Activated T-helper 17 cell treated with anti-CD3 and anti-CD28 coated beads, Interleukin-2, amount 50 U/mL, for 72 hours (primary cell): Measurements from ENCODE around the gene GDF10. TPM values are rescaled to one million over a fixed set of nuclear protein-coding genes. Genes with fewer than 3 reads are reported as not detected.

Experiments
- ATAC-seq: fragments of 150-1000 bp; cut with Tn5 transposase; replicated peaks from 2 replicates; pipeline ENCODE4 v1.10.0; 2021; ENCODE audit warnings: mild to moderate bottlenecking, moderate library complexity
- H3K27ac Mint-ChIP-seq: one replicate; pipeline ENCODE4 v1.8.0; 2022; ENCODE audit warnings: mixed read lengths
- H3K27me3 Mint-ChIP-seq: one replicate; pipeline ENCODE4 v1.8.0; 2022; ENCODE audit warnings: mixed read lengths
- H3K36me3 Mint-ChIP-seq: one replicate; pipeline ENCODE4 v1.8.0; 2022; ENCODE audit warnings: low read depth, mild to moderate bottlenecking, mixed read lengths
- H3K4me1 Mint-ChIP-seq: one replicate; pipeline ENCODE4 v1.8.0; 2022; ENCODE audit warnings: mixed read lengths
- H3K4me3 Mint-ChIP-seq: one replicate; pipeline ENCODE4 v1.8.0; 2022; ENCODE audit warnings: mild to moderate bottlenecking, mixed read lengths
- H3K9me3 Mint-ChIP-seq: one replicate; pipeline ENCODE4 v1.8.0; 2022; ENCODE audit warnings: mixed read lengths
- total RNA-seq, 2 donors: library from RNA; stranded (reverse); gene quantifications; one replicate each; pipeline ENCODE4 v1.2.3, GENCODE V29; 2022

Gene GDF10
- total RNA-seq, 2 donors from 2014 or later, result 0.45 TPM; not detected in 1

- H3K9me3 Mint-ChIP-seq, result no peaks in the 10 kb centered on the region
- H3K4me3 Mint-ChIP-seq, result no peak overlapping the region
- no peaks in the 10 kb centered on the region for H3K4me1 Mint-ChIP-seq
- no peak overlapping the region for H3K27ac Mint-ChIP-seq
- H3K36me3 Mint-ChIP-seq, result no peaks in the 10 kb centered on the region
- H3K27me3 Mint-ChIP-seq, result peaks cover 27% of the 10 kb centered on the region
- no peak for ATAC-seq
These were observed 36.6 kb downstream of the GDF10 start for GRCh38 chr10:47336387-47337134.

- Mint-ChIP-seq H3K4me1 (no peaks in the 10 kb centered on the region), H3K9me3 (no peaks in the 10 kb centered on the region), H3K36me3 (no peaks in the 10 kb centered on the region), H3K4me3 (no peak overlapping the region), H3K27me3 (peaks cover 27% of the 10 kb centered on the region), H3K27ac (no peak overlapping the region)
- ATAC-seq, result no peak
These were observed 37.3 kb downstream of the GDF10 start for GRCh38 chr10:47337310-47337709.

GRCh38 chr10:47339186-47339735 lies 39.3 kb downstream of the GDF10 start:
- Mint-ChIP-seq H3K4me1 (no peaks in the 10 kb centered on the region), H3K4me3 (no peak overlapping the region), H3K27me3 (peaks cover 27% of the 10 kb centered on the region), H3K27ac (no peak overlapping the region), H3K36me3 (no peaks in the 10 kb centered on the region), H3K9me3 (no peaks in the 10 kb centered on the region)
- no peak for ATAC-seq

- Mint-ChIP-seq H3K27ac (no peak overlapping the region), H3K27me3 (peaks cover 22% of the 10 kb centered on the region), H3K4me3 (no peak overlapping the region), H3K9me3 (no peaks in the 10 kb centered on the region), H3K36me3 (no peaks in the 10 kb centered on the region), H3K4me1 (no peaks in the 10 kb centered on the region)
- no peak for ATAC-seq
These were observed 40.0 kb downstream of the GDF10 start for GRCh38 chr10:47339759-47340607.

- Mint-ChIP-seq H3K4me1 (no peaks in the 10 kb centered on the region), H3K27me3 (peaks cover 20% of the 10 kb centered on the region), H3K27ac (no peak overlapping the region), H3K9me3 (no peaks in the 10 kb centered on the region), H3K4me3 (no peak overlapping the region), H3K36me3 (no peaks in the 10 kb centered on the region)
- peak; percentile 63 for ATAC-seq
These were observed 40.7 kb downstream of the GDF10 start for GRCh38 chr10:47340608-47341170.

- H3K27ac Mint-ChIP-seq, result no peak overlapping the region
These were observed 45.2 kb downstream of the GDF10 start for GRCh38 chr10:47344996-47345870.

GRCh38 chr10:47346581-47347302 lies 46.7 kb downstream of the GDF10 start:
- Mint-ChIP-seq H3K27ac (no peak overlapping the region), H3K36me3 (no peaks in the 10 kb centered on the region), H3K4me1 (no peaks in the 10 kb centered on the region), H3K9me3 (no peaks in the 10 kb centered on the region), H3K4me3 (no peak overlapping the region), H3K27me3 (no peaks in the 10 kb centered on the region)
- ATAC-seq, result no peak

More at GRCh38 chr10:47344996-47345870, 45.2 kb downstream of the GDF10 start:
- Mint-ChIP-seq H3K4me3 (no peak overlapping the region), H3K9me3 (no peaks in the 10 kb centered on the region), H3K36me3 (no peaks in the 10 kb centered on the region), H3K4me1 (no peaks in the 10 kb centered on the region), H3K27me3 (peaks cover 6% of the 10 kb centered on the region)
- ATAC-seq, result no peak

- H3K9me3 Mint-ChIP-seq, result no peaks in the 10 kb centered on the region
- no peak overlapping the region for H3K4me3 Mint-ChIP-seq
- no peak for ATAC-seq
- no peaks in the 10 kb centered on the region for H3K36me3 Mint-ChIP-seq
- H3K27ac Mint-ChIP-seq, result no peak overlapping the region
- no peaks in the 10 kb centered on the region for H3K4me1 Mint-ChIP-seq
- no peaks in the 10 kb centered on the region for H3K27me3 Mint-ChIP-seq
These were observed 47.3 kb downstream of the GDF10 start for GRCh38 chr10:47347303-47347675.

- H3K9me3 Mint-ChIP-seq, result no peaks in the 10 kb centered on the region
- H3K27me3 Mint-ChIP-seq, result no peaks in the 10 kb centered on the region
- no peaks in the 10 kb centered on the region for H3K36me3 Mint-ChIP-seq
- ATAC-seq, result no peak
- H3K4me3 Mint-ChIP-seq, result no peak within 1 kb of the TSS
- no peaks in the 10 kb centered on the region for H3K4me1 Mint-ChIP-seq
- H3K27ac Mint-ChIP-seq, result no peak within 1 kb of the TSS
These were observed 48.2 kb downstream of the GDF10 start, which contains the start of gene RBP3 for GRCh38 chr10:47348138-47348651. TSS of gene RBP3 (plus strand) at chr10:47348363. CDS start at chr10:47348485, 122 bp downstream.

- Mint-ChIP-seq H3K4me1 (no peaks in the 10 kb centered on the region), H3K36me3 (no peaks in the 10 kb centered on the region)
These were observed 48.9 kb downstream of the GDF10 start for GRCh38 chr10:47348661-47349470.

GRCh38 chr10:47349516-47349915 lies 49.5 kb downstream of the GDF10 start:
- Mint-ChIP-seq H3K4me1 (no peaks in the 10 kb centered on the region), H3K27me3 (no peaks in the 10 kb centered on the region), H3K4me3 (no peak overlapping the region), H3K36me3 (no peaks in the 10 kb centered on the region), H3K9me3 (no peaks in the 10 kb centered on the region), H3K27ac (no peak overlapping the region)
- no peak for ATAC-seq

More at GRCh38 chr10:47348661-47349470, 48.9 kb downstream of the GDF10 start:
- ATAC-seq, result no peak
- Mint-ChIP-seq H3K27ac (no peak overlapping the region), H3K27me3 (no peaks in the 10 kb centered on the region), H3K9me3 (no peaks in the 10 kb centered on the region), H3K4me3 (no peak overlapping the region)

- Mint-ChIP-seq H3K27ac (no peak overlapping the region), H3K4me3 (no peak overlapping the region), H3K36me3 (no peaks in the 10 kb centered on the region), H3K9me3 (no peaks in the 10 kb centered on the region), H3K4me1 (no peaks in the 10 kb centered on the region), H3K27me3 (no peaks in the 10 kb centered on the region)
- no peak for ATAC-seq
These were observed 50.0 kb downstream of the GDF10 start for GRCh38 chr10:47349941-47350371.
